SH-SY5Y (cell line): ENCODE data around the gene LRIG2.

Experiments
- GATA2 ChIP-seq: IDR thresholded peaks from 2 replicates; pipeline ENCODE4 v1.6.1; 2011; ENCODE audit warnings: mild to moderate bottlenecking, low read depth, low read length
- GATA3 ChIP-seq: IDR thresholded peaks from 2 replicates; pipeline ENCODE4 v1.6.1; 2011; ENCODE audit warnings: low read depth, mild to moderate bottlenecking, low read length, moderate library complexity

DNA sequence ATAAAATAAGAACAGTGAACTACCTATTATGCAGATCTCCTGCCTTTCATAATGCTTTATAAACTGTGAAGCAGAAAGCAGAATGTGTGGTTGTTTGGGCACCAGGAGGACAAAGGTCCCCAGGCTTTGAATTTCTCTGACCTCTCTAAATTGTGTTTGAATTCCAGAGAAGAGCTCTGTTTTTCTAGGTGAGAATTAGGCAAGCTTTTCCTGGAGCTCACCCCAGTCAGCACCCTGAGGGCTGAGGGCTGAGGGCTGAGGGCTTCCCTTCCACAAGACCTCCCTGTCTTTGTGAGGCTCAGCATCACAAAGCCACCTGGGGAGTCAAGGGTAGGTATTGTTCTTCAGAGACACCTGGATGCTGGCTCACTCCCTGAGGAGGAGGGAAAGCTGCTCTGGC lies 45.5 kb upstream of the LRIG2 start:
- TF ChIP-seq GATA2 (no peak), GATA3 (no peak)
